Activated CD8-positive, alpha-beta memory T cell treated with anti-CD3 and anti-CD28 coated beads, Interleukin-2, amount 50 U/mL, for 48 hours (primary cell): ENCODE measurements around the gene PROSER3.

Source experiments
- DNase-seq: peaks from one replicate; pipeline ENCODE4 v3.0.0-alpha.2; 2020

PROSER3 gene

DNA sequence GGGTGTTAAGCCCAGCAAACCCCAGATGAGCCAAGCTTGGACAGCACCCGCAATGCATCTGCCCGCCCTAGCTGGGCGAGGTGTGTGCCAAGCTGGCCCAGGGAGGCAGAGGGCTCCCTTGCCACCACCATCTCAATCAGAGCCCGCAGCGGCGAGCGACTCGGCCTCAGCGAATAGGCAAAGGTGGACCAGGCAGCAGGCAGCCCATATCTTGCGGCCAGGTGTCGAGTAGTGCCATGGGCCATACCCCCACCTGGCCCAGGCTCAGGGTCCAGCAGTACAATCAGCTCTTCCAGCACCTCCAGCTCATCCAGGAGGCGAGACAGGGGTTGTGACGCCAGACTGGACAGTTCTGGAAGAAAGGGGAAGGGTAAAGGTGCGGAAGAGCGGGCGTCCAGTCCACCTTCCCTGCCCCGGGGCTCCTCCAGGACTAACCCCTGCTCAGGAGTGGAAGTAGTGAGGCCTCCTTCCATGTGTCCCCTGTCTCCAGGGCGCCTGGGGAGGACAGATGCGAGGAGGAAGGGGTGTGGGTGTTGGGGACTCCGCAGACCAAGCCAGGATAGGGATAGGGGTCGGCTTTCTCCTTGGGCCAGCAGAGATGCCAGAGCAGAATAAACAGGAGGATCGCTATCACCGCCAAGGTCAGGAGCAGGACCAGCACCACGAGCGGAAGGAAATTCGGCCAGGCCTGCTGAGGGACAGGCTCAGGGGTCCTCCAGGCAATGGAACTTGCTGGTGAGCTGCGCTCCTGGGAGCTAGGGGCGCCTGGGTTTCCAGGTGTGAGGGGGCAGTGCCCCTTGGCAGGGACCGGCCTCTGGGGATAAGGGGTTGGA, 18.5 kb upstream of the PROSER3 start:
- DNase-seq, result no peak

DNA sequence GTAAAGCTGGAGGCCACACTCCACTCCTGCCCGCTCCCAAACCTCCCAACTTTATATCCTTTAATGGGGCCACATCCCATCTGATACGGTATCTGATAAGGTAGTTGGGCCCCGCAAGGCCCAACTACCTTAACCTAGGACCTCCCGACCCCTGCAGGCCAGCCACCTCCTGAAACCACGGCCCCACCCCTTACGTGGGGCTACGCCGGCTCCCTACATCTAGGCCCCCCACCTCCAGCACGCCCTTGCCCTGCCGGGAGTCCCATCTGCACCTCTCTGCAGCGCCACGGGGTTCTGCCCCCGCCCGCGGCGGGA, 17.9 kb upstream of the PROSER3 start:
- DNase-seq, result no peak

DNA sequence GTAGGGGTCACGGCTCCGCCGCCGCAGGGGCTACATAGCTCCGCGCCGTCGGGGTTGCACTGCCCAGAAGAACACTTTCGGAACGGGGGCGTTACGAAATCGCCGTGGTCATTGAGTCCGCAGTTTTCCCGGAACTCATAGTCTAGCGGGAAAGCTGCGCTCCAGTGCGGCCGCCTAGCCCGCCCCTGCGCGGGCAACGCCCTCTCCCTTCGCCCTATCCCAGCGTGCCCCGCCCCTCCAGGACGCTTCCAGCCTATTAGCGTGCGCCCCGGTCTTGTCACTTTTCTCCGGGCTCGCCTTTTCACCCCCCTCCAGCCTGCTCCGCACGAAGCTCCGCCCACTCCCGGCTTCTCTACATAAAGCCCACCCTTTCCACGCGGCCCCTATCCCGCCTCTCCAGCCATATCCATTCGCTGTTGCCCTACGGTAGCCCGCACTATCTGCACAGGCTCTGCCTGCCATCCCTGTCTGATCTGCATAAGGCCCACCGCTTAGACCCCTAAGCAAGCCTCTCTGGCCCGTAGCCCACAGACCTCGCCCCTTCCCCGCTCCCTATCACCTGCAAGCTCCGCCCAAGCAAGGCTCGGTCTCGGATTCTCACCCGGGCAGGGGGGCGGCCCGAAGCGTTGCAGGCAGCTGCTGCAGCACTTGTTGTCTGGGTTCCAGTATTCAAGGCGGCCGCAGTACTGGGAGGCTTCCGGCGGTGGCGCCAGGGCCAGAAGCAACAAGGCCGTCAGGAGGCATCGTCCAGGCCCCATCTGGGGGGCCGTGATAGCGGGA, 17.4 kb upstream of the PROSER3 start:
- DNase-seq, result peak; percentile 97

DNA sequence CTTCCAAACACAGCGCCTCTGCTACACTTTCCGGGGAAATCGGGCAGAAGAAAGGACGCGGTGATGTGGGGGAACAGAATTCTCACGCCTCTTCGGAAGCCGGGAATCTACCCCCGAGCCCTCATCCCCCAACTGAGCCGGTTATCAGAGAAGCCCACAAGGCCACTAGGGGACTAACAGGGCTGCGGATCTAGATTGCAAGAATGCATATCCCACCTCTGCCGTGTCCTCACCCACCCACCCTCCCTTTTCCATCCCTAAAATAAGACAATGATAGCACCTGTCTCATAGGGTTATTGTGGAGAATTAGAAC, 16.8 kb upstream of the PROSER3 start:
- no peak for DNase-seq

DNA sequence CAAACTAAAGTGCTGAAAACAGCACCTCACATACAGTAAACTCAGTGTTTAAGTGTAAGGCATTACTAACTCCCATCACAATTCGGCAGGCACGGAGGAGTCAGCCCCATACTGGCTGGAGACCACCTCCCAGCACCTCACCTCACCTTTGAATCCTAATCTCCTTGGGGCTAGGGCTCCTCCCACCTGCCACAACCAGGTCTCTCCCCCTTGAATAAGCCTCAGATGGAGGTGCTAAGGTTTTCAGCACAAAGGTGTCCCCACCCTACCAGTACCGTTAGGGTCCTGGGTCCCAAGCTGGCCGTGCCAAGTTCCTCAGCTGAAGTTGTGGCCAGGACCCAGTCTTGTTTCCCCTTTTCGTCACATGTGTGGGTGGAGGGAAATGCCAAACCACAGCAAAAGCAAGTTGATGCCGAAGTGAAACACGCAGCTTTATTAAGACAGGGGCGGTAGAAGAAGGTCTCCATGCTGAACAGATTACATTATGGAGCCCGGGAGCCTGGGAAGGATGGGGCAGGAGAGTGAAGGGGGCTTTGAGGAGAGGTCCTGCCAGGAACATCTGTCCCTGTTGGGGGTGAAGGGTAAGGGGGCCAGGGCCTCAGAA, 15.8 kb upstream of the PROSER3 start, which contains the start of gene IGFLR1:
Gene IGFLR1, minus strand, starts transcription at position 332 of the 604 bp plus-strand sequence. CDS start 1,272 bp downstream, outside the sequence.
- peak; percentile 82 for DNase-seq

DNA sequence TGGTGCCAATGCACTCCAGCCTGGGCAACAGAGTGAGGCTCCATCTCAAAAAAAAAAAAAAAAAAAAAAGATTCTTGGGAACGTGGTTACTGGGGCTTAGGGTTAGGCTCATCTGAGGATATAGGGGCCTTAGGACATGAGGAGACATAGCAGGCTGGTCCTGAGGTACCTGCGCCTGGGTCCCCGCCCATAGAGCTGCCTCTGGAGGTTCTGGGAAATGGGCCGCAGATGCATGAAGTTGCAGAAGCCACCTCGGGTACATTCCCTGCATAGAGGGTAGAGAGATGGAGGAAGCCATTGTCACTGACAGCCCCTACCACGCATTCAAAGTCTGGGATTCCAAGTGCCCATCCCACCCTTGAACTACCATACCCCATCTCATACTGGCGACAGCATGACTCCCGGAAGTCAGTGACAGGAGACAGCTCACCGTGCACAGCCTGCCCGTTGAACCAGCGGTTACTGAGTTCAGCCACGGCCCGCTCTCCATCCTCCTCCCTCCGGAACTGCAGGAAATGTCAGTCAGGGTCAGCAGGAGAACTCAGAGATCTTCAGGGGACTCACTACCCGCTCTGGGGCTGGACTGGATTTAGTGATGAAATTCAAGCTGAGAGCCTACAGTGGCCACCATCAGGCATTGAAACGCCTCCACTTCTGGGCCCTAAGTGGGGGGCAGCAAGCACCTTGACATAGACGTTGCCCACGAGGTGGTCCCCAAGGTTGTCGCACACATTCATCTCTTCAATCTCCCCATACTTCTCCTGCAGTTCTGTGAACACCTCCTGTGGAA, 14.1 kb upstream of the PROSER3 start:
- no peak for DNase-seq

DNA sequence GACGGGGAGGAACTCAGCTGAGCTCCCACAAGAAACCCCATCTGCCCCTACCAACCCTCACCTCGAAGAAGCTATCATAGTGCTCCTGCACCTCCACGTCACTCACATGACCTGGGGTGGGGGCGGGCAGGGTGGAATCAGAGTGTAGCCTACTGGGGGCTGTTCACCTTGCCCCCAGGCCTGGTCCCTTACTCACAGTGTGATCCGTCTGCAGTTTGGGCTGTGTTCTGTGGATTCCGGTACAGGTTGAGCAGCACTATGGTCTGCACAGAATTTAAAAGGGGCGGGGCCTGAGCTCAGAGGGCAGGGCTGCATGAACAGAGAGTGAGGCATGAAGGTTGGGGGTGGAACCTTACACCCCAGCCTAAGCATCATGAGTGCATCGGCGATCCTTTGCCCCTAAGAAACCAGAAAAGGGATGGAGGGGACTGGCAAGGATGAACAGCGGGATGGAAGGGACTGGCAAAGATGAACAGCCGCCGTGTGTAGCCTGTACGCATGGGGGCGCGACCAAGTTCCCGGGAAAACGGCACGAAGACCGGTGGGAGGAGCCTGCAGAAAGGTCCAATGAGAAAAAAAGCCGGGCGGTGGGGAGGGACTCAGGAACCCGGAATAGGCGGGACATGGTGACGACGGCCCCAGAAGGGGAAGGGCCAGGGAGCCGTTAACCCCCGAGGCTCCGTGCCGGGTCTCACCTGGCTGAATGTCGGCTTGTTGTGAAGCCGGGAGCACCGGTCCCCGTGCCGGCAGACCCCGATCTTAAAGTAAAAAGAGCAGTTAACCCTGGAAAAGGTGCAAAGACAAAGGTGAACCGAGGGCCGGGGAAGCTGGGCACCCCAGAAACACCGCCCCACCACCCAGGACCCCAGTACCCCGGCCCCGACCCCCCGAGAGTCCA, 13.3 kb upstream of the PROSER3 start:
- peak; percentile 92 for DNase-seq

DNA sequence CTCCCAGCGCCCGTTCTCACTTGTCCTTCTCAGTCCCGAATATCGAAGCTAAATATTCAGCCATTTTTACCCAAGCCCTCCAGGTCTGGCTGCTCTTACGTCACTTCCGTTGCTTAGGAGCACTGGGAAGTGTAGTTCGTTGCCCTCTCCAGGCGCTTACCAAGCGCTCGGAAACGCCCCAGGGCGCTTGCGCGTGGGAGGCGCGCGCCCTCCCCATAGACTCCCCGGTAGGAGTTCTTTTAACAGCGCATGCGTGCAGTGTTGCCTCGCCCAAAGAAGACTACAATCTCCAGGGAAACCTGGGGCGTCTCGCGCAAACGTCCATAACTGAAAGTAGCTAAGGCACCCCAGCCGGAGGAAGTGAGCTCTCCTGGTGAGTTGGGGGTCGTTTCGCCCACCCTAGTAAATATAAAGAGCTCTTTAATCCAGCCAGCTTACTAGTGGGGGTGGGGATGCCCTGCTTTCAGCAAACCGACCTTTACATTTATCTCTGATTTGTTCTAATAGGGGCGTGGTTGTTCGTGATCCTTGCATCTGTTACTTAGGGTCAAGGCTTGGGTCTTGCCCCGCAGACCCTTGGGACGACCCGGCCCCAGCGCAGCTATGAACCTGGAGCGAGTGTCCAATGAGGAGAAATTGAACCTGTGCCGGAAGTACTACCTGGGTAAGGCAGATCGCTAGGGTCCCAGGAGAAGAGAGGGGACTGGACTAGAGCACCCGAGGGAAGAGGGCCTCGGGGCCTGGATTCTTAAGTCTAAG, 12.5 kb upstream of the PROSER3 start, which contains the start of the genes PSENEN and U2AF1L4:
Gene PSENEN, plus strand, starts transcription at position 324 of the 759 bp plus-strand sequence. Its CDS starts 280 bp downstream, at position 604.
Gene U2AF1L4, minus strand, starts transcription at position 91 of the 759 bp plus-strand sequence. Its CDS starts 27 bp downstream, at position 64.
- DNase-seq, result peak; percentile 94

DNA sequence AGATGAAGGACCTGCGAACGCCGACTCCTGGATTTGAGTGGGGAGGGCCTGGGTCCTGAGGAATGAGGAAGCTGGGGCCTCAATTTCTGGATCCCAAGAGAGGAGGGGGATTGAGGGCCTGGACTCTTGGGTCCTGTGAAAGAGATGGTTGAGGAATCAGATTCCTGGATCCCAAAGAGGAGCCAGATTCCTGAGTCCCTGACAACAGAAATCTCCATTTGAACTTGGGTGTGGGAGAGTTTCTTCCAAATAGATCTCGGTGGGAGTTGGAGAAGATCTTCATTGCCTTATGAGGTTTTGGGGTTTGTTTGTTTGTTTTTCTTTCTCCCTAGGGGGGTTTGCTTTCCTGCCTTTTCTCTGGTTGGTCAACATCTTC, 11.9 kb upstream of the PROSER3 start:
- no peak for DNase-seq

DNA sequence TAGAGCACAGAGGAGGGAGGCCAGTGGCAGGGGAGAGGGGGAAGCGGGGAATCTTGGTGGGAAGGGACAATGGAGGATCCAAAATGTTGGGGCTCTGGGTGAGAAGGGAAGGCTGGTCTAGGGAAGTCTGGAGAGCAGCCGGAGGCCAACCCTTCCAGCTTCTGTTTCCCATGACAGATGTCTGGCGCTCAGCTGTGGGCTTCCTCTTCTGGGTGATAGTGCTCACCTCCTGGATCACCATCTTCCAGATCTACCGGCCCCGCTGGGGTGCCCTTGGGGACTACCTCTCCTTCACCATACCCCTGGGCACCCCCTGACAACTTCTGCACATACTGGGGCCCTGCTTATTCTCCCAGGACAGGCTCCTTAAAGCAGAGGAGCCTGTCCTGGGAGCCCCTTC, 11.4 kb upstream of the PROSER3 start:
- DNase-seq, result no peak

DNA sequence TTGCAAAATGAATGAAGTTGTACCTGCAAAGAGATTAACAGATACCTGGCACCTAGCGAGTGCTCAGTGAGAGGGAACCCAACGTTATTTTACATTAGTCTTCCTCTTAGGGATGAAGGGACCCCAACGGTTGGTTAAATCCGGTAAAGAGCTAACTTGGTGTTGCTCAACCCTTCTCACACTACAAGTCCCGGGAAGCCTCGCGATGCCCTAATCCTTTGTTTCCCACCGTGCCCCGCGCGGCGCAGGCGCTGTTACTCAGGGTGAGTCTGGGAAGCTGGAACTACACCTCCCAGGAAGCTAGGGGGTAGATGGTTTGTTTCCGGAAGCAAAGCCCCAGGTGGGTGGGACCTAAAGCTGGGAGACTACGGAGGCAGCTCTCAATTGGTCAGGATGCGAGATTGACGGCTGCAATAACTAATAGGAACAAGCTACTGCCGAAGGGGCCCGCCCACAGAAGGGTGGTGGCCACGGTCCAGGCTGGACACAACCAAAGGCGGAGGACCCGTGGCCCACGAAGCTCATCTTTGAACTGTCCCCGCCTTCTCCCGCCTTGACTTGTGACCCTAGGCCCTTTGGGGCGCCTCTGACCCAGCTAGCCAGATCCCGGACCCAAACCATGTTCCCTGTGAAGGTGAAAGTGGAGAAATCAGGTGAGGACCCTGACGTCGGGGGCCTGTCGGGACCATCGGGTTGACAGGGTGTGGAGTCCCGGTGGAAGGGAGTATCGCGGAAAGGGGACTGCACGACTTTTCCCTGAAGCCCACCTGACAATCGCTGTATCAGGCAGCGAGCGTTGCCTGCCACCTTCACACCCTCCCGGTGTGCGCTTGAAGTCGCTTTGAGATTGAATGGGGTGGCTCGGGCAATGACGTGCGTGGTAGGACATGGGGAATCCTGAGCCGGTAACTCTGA, 9.6 kb upstream of the PROSER3 start, which contains the start of gene LIN37:
Gene LIN37, plus strand, starts transcription at position 471 of the 915 bp plus-strand sequence. Its CDS starts 149 bp downstream, at position 620.
- peak; percentile 96 for DNase-seq

DNA sequence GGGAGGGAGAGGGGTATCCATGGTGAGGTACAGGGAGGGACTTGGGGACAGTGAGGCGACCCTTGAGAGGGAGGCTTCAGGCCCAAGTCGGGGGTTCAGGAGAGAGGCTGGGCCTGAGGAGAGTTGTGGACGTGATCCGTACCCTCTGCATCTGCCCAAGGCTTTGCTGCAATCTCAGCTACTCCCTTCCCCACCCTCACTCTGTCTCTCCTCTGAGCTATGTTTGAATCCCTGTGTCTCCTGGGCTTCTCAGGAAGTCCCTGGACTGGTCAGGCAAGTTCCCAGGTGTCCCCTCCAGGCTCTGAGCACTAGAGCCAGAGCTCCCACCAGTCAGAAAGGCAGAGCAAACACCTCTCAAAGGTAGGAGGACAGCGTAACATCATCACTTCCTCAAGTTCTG, 7.8 kb upstream of the PROSER3 start:
- no peak for DNase-seq

DNA sequence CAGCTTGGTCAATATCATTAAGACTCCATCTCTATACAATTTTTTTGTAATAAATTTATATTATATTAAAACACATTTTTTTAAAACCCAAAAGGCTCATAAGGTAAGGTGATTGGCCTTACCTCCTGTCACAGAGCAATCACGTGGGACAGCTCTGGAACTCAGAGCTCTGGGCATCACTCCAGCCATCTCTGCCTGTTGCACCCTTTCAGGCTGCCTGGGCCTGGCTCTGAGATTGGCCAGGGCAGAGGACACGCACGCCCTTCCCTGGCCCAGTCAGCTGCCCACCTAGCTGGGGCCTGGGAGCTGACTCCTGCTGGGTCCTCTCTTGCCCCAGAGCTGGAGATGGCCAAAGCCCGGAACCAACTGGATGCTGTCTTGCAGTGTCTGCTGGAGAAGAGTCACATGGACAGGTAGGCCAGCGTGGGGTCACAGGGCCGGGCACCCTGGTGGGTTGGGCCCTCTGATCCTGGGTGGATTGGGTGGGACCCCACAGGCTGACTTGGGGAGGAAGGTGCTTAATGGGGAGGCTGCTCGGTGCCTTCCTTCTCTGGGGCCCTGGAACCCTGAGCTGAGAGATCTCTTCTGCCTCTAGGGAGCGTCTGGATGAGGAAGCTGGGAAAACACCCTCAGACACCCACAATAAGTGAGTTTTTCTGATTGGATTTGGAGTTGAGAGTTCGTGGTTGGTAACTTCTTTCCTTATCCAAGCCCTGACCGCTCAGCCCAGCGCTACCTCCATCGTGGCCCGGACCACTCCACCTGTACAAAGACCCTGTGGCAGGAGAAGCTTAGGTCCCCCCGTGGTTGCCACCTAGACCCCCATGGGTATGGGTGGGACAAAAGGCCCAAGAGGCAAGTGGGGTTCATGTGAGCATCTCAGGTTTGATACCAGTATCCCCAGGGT, 5.9 kb upstream of the PROSER3 start:
- no peak for DNase-seq

DNA sequence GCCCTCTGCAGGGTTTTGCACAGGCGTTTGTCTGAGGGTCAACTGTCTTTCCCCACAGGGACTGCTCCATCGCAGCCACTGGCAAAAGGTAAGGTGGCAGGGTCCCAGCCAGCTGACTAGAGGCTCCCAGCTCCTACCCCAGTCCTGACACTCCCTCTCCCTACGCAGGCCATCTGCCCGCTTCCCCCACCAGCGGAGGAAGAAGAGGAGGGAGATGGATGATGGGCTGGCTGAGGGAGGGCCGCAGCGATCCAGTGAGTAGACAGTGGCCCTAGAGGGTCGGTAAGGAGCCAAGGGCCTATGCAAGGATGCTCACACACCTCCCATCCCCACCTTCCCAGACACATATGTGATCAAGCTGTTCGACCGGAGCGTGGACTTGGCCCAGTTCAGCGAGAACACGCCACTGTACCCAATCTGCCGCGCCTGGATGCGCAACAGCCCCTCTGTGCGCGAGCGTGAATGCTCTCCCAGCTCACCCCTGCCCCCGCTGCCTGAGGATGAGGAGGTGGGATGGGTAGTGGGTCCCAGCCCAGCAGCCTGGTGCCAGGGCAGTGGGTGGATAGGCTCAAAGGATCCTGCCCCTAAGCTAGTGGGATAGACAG, 5.1 kb upstream of the PROSER3 start:
- no peak for DNase-seq

DNA sequence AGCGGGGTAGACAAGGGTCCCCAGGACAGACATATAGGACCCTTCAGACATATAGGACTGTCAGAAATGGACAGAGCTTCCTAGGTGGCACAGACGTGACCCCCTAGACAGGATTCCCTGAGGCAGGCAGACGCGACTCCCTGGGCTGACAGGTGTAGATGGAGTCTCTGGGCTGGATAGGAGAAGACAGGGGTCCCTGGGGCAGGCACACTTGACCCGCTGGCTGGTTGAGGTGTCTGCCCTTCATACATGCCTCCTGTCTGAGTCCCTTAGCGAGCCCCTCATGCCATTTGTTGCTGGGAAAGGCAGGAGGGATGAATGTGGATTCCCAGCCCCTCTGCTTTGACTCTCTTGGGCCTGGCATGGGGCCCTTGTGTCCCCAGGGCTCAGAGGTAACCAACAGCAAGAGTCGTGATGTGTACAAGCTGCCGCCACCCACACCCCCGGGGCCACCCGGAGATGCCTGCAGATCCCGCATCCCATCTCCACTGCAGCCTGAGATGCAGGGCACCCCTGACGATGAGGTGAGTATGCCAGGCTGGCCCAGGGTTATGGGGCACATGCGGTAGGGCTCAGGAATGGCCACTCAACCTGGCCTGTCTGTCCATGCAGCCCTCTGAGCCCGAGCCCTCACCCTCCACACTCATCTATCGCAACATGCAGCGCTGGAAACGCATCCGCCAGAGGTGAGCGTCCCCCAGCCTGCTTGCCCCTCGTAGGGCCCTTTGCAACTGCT, 4.2 kb upstream of the PROSER3 start:
- no peak for DNase-seq

DNA sequence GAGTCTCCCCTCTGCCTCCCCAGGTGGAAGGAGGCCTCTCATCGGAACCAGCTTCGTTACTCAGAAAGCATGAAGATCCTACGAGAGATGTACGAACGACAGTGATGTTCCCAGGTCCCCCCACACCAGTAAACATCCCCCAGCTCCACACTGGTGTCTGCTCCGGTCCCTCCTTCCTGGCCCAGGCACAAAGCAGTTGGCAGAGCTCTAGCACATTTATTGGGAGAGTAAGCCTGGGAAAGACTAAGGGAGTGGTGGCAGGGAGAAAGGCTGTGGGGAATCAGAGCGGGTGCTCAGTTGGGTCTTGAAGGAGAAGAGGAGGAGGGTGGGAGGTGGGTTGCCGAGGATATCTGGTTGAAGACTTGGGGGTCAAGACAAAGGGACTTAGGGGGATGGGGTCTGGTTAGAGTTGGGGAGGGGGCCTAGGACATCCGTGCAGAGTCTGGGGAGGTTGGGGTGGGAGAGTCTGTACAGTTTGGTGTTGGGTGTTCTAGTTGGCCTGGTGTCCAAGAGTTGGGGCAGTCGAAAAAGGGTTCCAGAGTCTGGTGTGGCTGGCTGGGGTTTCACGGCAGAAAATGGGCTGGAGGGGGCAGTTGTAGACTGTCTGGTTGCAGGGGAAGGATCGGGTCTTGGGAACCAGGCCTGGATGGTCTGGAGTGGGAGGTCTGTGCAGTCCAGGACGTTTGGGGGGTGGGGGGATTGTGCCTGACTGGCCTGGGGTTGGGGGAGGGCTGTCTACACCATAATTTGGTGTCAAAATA, 3.4 kb upstream of the PROSER3 start:
- no peak for DNase-seq

DNA sequence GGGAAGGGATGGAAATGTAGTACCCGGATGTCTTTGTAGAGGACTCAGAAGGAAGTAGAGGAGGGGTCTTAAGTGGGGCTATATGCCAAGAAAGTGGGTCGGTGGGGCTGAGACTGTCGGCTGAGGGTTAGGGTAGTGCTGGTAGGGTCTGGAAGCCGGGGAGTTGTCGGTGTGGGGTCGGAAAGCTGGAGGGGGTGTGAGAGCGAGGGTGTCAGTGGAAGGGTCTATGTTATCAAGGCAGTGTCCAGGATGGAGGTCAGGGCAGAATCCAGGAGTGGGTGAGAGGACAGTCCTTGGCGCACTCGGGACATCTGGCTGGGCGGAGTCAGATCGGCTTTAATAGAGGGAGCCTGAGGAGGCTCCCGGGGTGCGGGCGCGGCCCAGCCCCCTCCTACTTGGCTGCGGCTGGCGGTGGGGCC, 2.8 kb upstream of the PROSER3 start:
- DNase-seq, result no peak
